ENCODE measurements around the gene PYROXD2. TPM values are rescaled to one million over a fixed set of nuclear protein-coding genes. Genes with fewer than 3 reads are reported as not detected.

The PYROXD2 gene
- total RNA-seq, 1 experiment from 2014 or later: 4.2 TPM

- no peak for DNase-seq (ENCODE audit: low spot score)
Measured at GRCh38 chr10:98435178-98435577, 20.2 kb upstream of the PYROXD2 start.

GRCh38 chr10:98433881-98434732, 19.1 kb upstream of the PYROXD2 start:
- DNase-seq (ENCODE audit: low spot score): no peak

GRCh38 chr10:98433371-98433770, 18.4 kb upstream of the PYROXD2 start:
- no peak for DNase-seq (ENCODE audit: low spot score)

- DNase-seq (ENCODE audit: low spot score): no peak
Measured at GRCh38 chr10:98432330-98432729, 17.3 kb upstream of the PYROXD2 start.

- DNase-seq (ENCODE audit: low spot score): no peak
Measured at GRCh38 chr10:98431016-98431415, 16.0 kb upstream of the PYROXD2 start.

- DNase-seq (ENCODE audit: low spot score): no peak
Measured at GRCh38 chr10:98430427-98430826, 15.4 kb upstream of the PYROXD2 start.

GRCh38 chr10:98429320-98430072, 14.5 kb upstream of the PYROXD2 start:
- no peak for DNase-seq (ENCODE audit: low spot score)

GRCh38 chr10:98427011-98427515, 12.1 kb upstream of the PYROXD2 start:
- no peak for DNase-seq (ENCODE audit: low spot score)

- peak; percentile 38 for DNase-seq (ENCODE audit: low spot score)
Measured at GRCh38 chr10:98425511-98426352, 10.8 kb upstream of the PYROXD2 start.

GRCh38 chr10:98424295-98425254, 9.6 kb upstream of the PYROXD2 start:
- no peak for DNase-seq (ENCODE audit: low spot score)

GRCh38 chr10:98423691-98424120, 8.7 kb upstream of the PYROXD2 start:
- DNase-seq (ENCODE audit: low spot score): no peak

- DNase-seq (ENCODE audit: low spot score): no peak
Measured at GRCh38 chr10:98422182-98422581, 7.2 kb upstream of the PYROXD2 start.

GRCh38 chr10:98420786-98421185, 5.8 kb upstream of the PYROXD2 start:
- DNase-seq (ENCODE audit: low spot score): no peak

GRCh38 chr10:98419469-98420261, 4.7 kb upstream of the PYROXD2 start:
- DNase-seq (ENCODE audit: low spot score): no peak

- no peak for DNase-seq (ENCODE audit: low spot score)
Measured at GRCh38 chr10:98418665-98419468, 3.9 kb upstream of the PYROXD2 start.

- DNase-seq (ENCODE audit: low spot score): no peak
Measured at GRCh38 chr10:98417973-98418664, 3.1 kb upstream of the PYROXD2 start.

GRCh38 chr10:98417481-98417959, 2.5 kb upstream of the PYROXD2 start:
- no peak for DNase-seq (ENCODE audit: low spot score)
